Panc1 (cell line): Measurements from ENCODE around the gene IQSEC1.

Experiments
- POLR2AphosphoS5 ChIP-seq: IDR thresholded peaks from 2 replicates; pipeline ENCODE4 v1.6.1; 2012; ENCODE audit warnings: mild to moderate bottlenecking, low read depth, low read length, moderate library complexity
- TCF7L2 ChIP-seq: IDR thresholded peaks from 2 replicates; pipeline ENCODE4 v1.6.1; 2011; ENCODE audit warnings: mild to moderate bottlenecking, low read depth, low read length, inconsistent platforms
- TF ChIP-seq, protein P1 (sequence below): fragments of 450-650 bp; IDR thresholded peaks from 2 replicates; pipeline ENCODE4 v1.5.1; 2017; ENCODE audit warnings: mild to moderate bottlenecking
- TF ChIP-seq, protein P2 (sequence below), 2 experiments: IDR thresholded peaks; 2 replicates each; pipeline ENCODE4 v1.6.1; 2011 to 2012; ENCODE audit warnings: low read depth in 2 of 2, control low read depth in 1 of 2, low read length in 1 of 2, mild to moderate bottlenecking in 1 of 2, moderate library complexity in 1 of 2; ENCODE audit not compliant: insufficient read depth in 1 of 2

DNA sequence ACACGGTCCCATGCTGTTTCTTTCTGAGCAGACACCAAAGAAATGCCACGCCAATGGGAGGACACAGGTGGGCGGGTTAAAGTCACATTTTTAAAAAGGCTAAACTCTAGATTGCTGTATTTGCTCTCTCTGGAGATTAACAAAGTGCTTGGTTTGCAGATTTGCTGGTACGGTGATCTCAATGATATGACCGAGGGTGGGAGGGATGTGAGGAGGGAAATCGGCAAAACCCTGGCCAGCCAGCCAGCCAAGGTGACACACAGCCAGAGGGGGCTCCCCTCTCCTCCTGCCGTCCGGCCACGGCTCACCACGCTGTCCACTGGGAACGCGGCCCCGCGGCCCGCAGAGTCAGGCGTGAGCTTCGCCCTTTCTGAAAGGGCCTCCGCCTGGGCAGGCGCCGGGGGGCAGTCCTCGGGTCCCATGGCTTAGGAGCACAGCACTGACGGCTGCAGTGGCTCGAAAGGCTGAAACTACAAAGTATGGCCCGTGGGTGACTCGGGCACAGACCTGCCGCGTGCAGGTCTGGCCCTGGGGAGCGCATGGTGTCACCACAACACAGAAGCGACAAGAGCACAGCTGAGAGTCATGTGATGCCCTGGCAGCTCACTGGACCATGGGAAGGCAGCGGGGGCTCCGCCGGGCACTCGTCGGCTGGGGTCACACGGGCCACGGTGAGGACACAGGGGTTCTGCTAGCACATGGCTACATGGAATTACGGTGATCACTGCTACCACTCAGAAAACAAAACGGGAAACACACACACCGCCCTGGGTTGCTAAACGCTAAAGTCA is 174.1 kb downstream of the IQSEC1 start:
- TF ChIP-seq TCF7L2: no peak
- TF ChIP-seq, protein P1, sequence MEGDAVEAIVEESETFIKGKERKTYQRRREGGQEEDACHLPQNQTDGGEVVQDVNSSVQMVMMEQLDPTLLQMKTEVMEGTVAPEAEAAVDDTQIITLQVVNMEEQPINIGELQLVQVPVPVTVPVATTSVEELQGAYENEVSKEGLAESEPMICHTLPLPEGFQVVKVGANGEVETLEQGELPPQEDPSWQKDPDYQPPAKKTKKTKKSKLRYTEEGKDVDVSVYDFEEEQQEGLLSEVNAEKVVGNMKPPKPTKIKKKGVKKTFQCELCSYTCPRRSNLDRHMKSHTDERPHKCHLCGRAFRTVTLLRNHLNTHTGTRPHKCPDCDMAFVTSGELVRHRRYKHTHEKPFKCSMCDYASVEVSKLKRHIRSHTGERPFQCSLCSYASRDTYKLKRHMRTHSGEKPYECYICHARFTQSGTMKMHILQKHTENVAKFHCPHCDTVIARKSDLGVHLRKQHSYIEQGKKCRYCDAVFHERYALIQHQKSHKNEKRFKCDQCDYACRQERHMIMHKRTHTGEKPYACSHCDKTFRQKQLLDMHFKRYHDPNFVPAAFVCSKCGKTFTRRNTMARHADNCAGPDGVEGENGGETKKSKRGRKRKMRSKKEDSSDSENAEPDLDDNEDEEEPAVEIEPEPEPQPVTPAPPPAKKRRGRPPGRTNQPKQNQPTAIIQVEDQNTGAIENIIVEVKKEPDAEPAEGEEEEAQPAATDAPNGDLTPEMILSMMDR: no peak
- no peak for TF ChIP-seq POLR2AphosphoS5
- TF ChIP-seq, protein P2, sequence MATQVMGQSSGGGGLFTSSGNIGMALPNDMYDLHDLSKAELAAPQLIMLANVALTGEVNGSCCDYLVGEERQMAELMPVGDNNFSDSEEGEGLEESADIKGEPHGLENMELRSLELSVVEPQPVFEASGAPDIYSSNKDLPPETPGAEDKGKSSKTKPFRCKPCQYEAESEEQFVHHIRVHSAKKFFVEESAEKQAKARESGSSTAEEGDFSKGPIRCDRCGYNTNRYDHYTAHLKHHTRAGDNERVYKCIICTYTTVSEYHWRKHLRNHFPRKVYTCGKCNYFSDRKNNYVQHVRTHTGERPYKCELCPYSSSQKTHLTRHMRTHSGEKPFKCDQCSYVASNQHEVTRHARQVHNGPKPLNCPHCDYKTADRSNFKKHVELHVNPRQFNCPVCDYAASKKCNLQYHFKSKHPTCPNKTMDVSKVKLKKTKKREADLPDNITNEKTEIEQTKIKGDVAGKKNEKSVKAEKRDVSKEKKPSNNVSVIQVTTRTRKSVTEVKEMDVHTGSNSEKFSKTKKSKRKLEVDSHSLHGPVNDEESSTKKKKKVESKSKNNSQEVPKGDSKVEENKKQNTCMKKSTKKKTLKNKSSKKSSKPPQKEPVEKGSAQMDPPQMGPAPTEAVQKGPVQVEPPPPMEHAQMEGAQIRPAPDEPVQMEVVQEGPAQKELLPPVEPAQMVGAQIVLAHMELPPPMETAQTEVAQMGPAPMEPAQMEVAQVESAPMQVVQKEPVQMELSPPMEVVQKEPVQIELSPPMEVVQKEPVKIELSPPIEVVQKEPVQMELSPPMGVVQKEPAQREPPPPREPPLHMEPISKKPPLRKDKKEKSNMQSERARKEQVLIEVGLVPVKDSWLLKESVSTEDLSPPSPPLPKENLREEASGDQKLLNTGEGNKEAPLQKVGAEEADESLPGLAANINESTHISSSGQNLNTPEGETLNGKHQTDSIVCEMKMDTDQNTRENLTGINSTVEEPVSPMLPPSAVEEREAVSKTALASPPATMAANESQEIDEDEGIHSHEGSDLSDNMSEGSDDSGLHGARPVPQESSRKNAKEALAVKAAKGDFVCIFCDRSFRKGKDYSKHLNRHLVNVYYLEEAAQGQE (IDR thresholded peaks at IDR 0.05; ENCODE audit: insufficient read depth in 1 of 2, low read depth in 2 of 2, low read length in 1 of 2): no peak
